H1 (cell line): ENCODE measurements around the gene CDK16. TPM values are rescaled to one million over a fixed set of nuclear protein-coding genes. Genes with fewer than 3 reads are reported as not detected.

Source experiments
- CTCF ChIA-PET: fragments of 300-600 bp; sonication (Branson Sonifier 250); formaldehyde crosslinking; loops from one replicate; lab custom pipeline; 2021; ENCODE audit not compliant: partially characterized antibody; lab: Charles Lee
- POLR2A ChIA-PET: fragments of 300-600 bp; sonication (Branson Sonifier 250); formaldehyde crosslinking; loops from one replicate; lab custom pipeline; 2021; ENCODE audit warnings: inconsistent platforms; ENCODE audit not compliant: partially characterized antibody; lab: Charles Lee
- DNase-seq, 2 experiments: peaks; one replicate each; pipeline versions ENCODE4 v3.0.0 to v3.0.0-alpha.2; 2010 to 2022; ENCODE audit warnings: low spot score in 2 of 2, low read depth in 1 of 2, mixed read lengths in 1 of 2
- FAIRE-seq: peaks from 2 replicates; lab custom pipeline; 2011; peaks lifted over from hg19 to GRCh38; lab: Jason Lieb, UNC
- H2AFZ ChIP-seq: 2 replicates; pipeline ENCODE4 v1.8.1; 2012; ENCODE audit warnings: low read length, inconsistent platforms
- H2AK5ac ChIP-seq: 2 replicates; pipeline ENCODE4 v1.6.1; 2013; ENCODE audit warnings: low read depth, low read length
- H2BK120ac ChIP-seq: replicated peaks from 2 replicates; pipeline ENCODE3; 2013; ENCODE audit warnings: low read depth, low read length, inconsistent platforms
- H2BK12ac ChIP-seq: 2 replicates; pipeline ENCODE4 v1.6.1; 2013; ENCODE audit warnings: low read depth, low read length
- H2BK15ac ChIP-seq: 2 replicates; pipeline ENCODE4 v1.6.1; 2013; ENCODE audit warnings: low read length
- H2BK20ac ChIP-seq: 2 replicates; pipeline ENCODE4 v1.6.1; 2013; ENCODE audit warnings: low read length
- H2BK5ac ChIP-seq: 2 replicates; pipeline ENCODE4 v1.6.1; 2013; ENCODE audit warnings: low read depth, low read length
- H3K14ac ChIP-seq: 2 replicates; pipeline ENCODE4 v1.6.1; 2013; ENCODE audit warnings: inconsistent platforms; ENCODE audit not compliant: insufficient read length
- H3K18ac ChIP-seq: 2 replicates; pipeline ENCODE4 v1.6.1; 2013; ENCODE audit warnings: low read length; ENCODE audit errors: extremely low read depth
- H3K23ac ChIP-seq: 2 replicates; pipeline ENCODE4 v1.6.1; 2013; ENCODE audit warnings: inconsistent platforms; ENCODE audit not compliant: insufficient read length
- H3K23me2 ChIP-seq: 2 replicates; pipeline ENCODE4 v1.6.1; 2013; ENCODE audit warnings: low read depth, low read length
- H3K27ac ChIP-seq: 2 replicates; pipeline ENCODE4 v1.6.1; 2011; ENCODE audit warnings: low read depth, low read length, inconsistent platforms
- H3K27me3 ChIP-seq, 4 experiments: replicated peaks in 1 of 4; 1 replicate in 1 of 4; 2 replicates in 3 of 4; pipeline versions ENCODE4 v1.6.1 to v1.8.1; 2011 to 2013; ENCODE audit warnings: low read length in 3 of 4, mild to moderate bottlenecking in 3 of 4, inconsistent platforms in 2 of 4, mixed read lengths in 2 of 4, moderate library complexity in 1 of 4; ENCODE audit not compliant: control insufficient read depth in 3 of 4, insufficient read depth in 3 of 4; ENCODE audit errors: extremely low read depth in 1 of 4
- H3K36me3 ChIP-seq, 4 experiments: 2 replicates each; pipeline versions ENCODE4 v1.6.1 to v1.8.1; 2011 to 2013; ENCODE audit warnings: mild to moderate bottlenecking in 4 of 4, low read length in 3 of 4, moderate library complexity in 2 of 4, control low read depth in 1 of 4, inconsistent platforms in 1 of 4; ENCODE audit not compliant: insufficient read depth in 4 of 4, control insufficient read depth in 2 of 4
- H3K4ac ChIP-seq: replicated peaks from 2 replicates; pipeline ENCODE3; 2013; ENCODE audit warnings: low read length, low read depth, mixed read lengths, inconsistent platforms; ENCODE audit not compliant: insufficient read length
- H3K4me1 ChIP-seq, 4 experiments: replicated peaks in 1 of 4; 1 replicate in 1 of 4; 2 replicates in 3 of 4; pipeline versions ENCODE4 v1.6.1 to v1.8.1; 2011 to 2013; ENCODE audit warnings: low read length in 3 of 4, inconsistent platforms in 2 of 4, mixed read lengths in 1 of 4; ENCODE audit not compliant: insufficient read depth in 4 of 4, control insufficient read depth in 3 of 4
- H3K4me2 ChIP-seq, 2 experiments: 2 replicates each; pipeline versions ENCODE4 v1.6.1 to v1.8.1; 2011 to 2013; ENCODE audit warnings: low read depth in 2 of 2, low read length in 2 of 2, control low read depth in 1 of 2, inconsistent platforms in 1 of 2, mild to moderate bottlenecking in 1 of 2; ENCODE audit not compliant: insufficient read depth in 1 of 2
- H3K4me3 ChIP-seq, 4 experiments: fragments of 200-600, 300-600 bp in 1 of 4; sonication (generic), shearing (Covaris generic), sonication (Bioruptor Twin) in 1 of 4; 2 replicates each; pipeline versions ENCODE4 v1.5.1 to v1.8.1; 2011 to 2016; ENCODE audit warnings: low read length in 4 of 4, low read depth in 3 of 4, control low read depth in 2 of 4, inconsistent platforms in 2 of 4, mild to moderate bottlenecking in 2 of 4, mixed read lengths in 1 of 4, moderate library complexity in 1 of 4; ENCODE audit not compliant: insufficient read depth in 2 of 4; ENCODE audit errors: extremely low read depth in 1 of 4
- H3K56ac ChIP-seq: replicated peaks from 2 replicates; pipeline ENCODE3; 2013; ENCODE audit warnings: low read depth, mild to moderate bottlenecking, mixed read lengths, low read length, inconsistent platforms; ENCODE audit not compliant: insufficient read length
- H3K79me1 ChIP-seq: 2 replicates; pipeline ENCODE4 v1.6.1; 2013; ENCODE audit warnings: low read depth, low read length, control low read depth
- H3K79me2 ChIP-seq, 2 experiments: 2 replicates each; pipeline versions ENCODE4 v1.6.1 to v1.8.1; 2012 to 2013; ENCODE audit warnings: low read length in 2 of 2, mild to moderate bottlenecking in 2 of 2, inconsistent platforms in 1 of 2; ENCODE audit not compliant: insufficient read depth in 2 of 2, control insufficient read depth in 1 of 2
- H3K9ac ChIP-seq, 4 experiments: replicated peaks in 1 of 4; 1 replicate in 1 of 4; 2 replicates in 3 of 4; pipeline versions ENCODE4 v1.6.1 to v1.8.1; 2011 to 2013; ENCODE audit warnings: low read depth in 3 of 4, low read length in 3 of 4, control low read depth in 2 of 4, mild to moderate bottlenecking in 2 of 4, moderate library complexity in 2 of 4, inconsistent platforms in 1 of 4; ENCODE audit errors: extremely low read depth in 1 of 4
- H3K9me3 ChIP-seq, 2 experiments: 2 replicates each; pipeline versions ENCODE4 v1.6.1 to v1.8.1; 2012 to 2013; ENCODE audit warnings: mild to moderate bottlenecking in 2 of 2, moderate library complexity in 2 of 2, control low read depth in 1 of 2, inconsistent platforms in 1 of 2, low read depth in 1 of 2, low read length in 1 of 2, mixed read lengths in 1 of 2; ENCODE audit not compliant: insufficient read depth in 2 of 2
- H4K20me1 ChIP-seq, 2 experiments: replicated peaks in 1 of 2; 2 replicates each; pipeline versions ENCODE3 to v1.8.1; 2011 to 2013; ENCODE audit warnings: inconsistent platforms in 2 of 2, low read length in 2 of 2, mild to moderate bottlenecking in 1 of 2; ENCODE audit not compliant: insufficient read depth in 2 of 2, control insufficient read depth in 1 of 2
- H4K5ac ChIP-seq: 2 replicates; pipeline ENCODE4 v1.6.1; 2013; ENCODE audit warnings: low read length, low read depth, mixed read lengths, inconsistent platforms; ENCODE audit not compliant: insufficient read length
- H4K8ac ChIP-seq: 2 replicates; pipeline ENCODE4 v1.8.0; 2013; ENCODE audit warnings: mild to moderate bottlenecking, moderate library complexity, low read length, inconsistent platforms; ENCODE audit not compliant: insufficient read depth; ENCODE audit errors: extremely low read depth
- H4K91ac ChIP-seq: replicated peaks from 2 replicates; pipeline ENCODE3; 2013; ENCODE audit warnings: low read length, mixed read lengths, inconsistent platforms; ENCODE audit not compliant: insufficient read length
- ASH2L ChIP-seq: fragments of 200-600, 300-600 bp; sonication (generic); IDR thresholded peaks from one replicate; pipeline ENCODE4 v1.7.1; 2017; ENCODE audit warnings: low read length
- BCL11A ChIP-seq, 2 experiments: IDR thresholded peaks; one replicate each; pipeline ENCODE4 v1.6.1; 2011; ENCODE audit warnings: low read depth in 2 of 2, low read length in 2 of 2, mild to moderate bottlenecking in 2 of 2
- CBX5 ChIP-seq: fragments of 300-800, 300-1000 bp; sonication (generic); IDR thresholded peaks from 2 replicates; pipeline ENCODE4 v1.7.1; 2016; ENCODE audit warnings: antibody characterized with exemption, low read length, low read depth
- CBX8 ChIP-seq: fragments of 300-800, 300-1000 bp; sonication (generic); IDR thresholded peaks from 2 replicates; pipeline ENCODE4 v1.7.1; 2016; ENCODE audit warnings: low read depth, low read length, borderline replicate concordance
- EGR1 ChIP-seq: IDR thresholded peaks from 2 replicates; pipeline ENCODE4 v1.6.1; 2011; ENCODE audit warnings: low read depth, low read length, borderline replicate concordance
- FOSL1 ChIP-seq: IDR thresholded peaks from 2 replicates; pipeline ENCODE4 v1.6.1; 2011; ENCODE audit warnings: mild to moderate bottlenecking, low read depth, low read length, moderate library complexity; ENCODE audit not compliant: insufficient read depth
- SIX5 ChIP-seq: IDR thresholded peaks from 2 replicates; pipeline ENCODE4 v1.6.1; 2011; ENCODE audit warnings: mild to moderate bottlenecking, low read depth, low read length
- SRF ChIP-seq: IDR thresholded peaks from 2 replicates; pipeline ENCODE4 v1.6.1; 2011; ENCODE audit warnings: mild to moderate bottlenecking, low read depth, low read length, moderate library complexity
- SUZ12 ChIP-seq: fragments of 200-600 bp; sonication (generic); IDR thresholded peaks from 2 replicates; pipeline ENCODE4 v1.6.1; 2012; ENCODE audit warnings: mild to moderate bottlenecking, inconsistent platforms, low read length, moderate library complexity, mixed read lengths
- ZNF274 ChIP-seq: IDR thresholded peaks from 2 replicates; pipeline ENCODE4 v1.7.0; 2012; ENCODE audit warnings: low read length, borderline replicate concordance; ENCODE audit errors: extremely low read depth
- WGBS, 2 experiments: shearing (Covaris generic) in 1 of 2; methylation state at CpG; one replicate each; pipeline versions ENCODE4 v1.1.6 to v1.1.7; 2013 to 2015; ENCODE audit warnings: low lambda C conversion rate in 2 of 2, mixed read lengths in 2 of 2, inconsistent platforms in 1 of 2, low coverage in 1 of 2, missing lambda C conversion rate in 1 of 2; ENCODE audit not compliant: insufficient replicate concordance in 2 of 2, insufficient coverage in 1 of 2, insufficient read length in 1 of 2; ENCODE audit errors: extremely low coverage in 1 of 2, missing lambda C conversion rate in 1 of 2; 5-methylcytosine and 5-hydroxymethylcytosine counted together
- polyA plus RNA-seq, 7 experiments: library from polyadenylated mRNA; depleted of rRNA in 3 of 7; stranded (reverse) in 5 of 7; unstranded in 2 of 7; fragments of >200 nt in 5 of 7; fragments of 200-250 nt in 2 of 7; gene quantifications; 1 replicate in 5 of 7; 2 replicates in 1 of 7; 4 replicates in 1 of 7; pipeline versions ENCODE4 v1.2.1 to v1.2.3, GENCODE V29; 2011 to 2013; ENCODE audit warnings: missing spikeins in 2 of 7, mixed read lengths in 2 of 7
- total RNA-seq: library from RNA; stranded (reverse); fragmentation: NEBNext Ultra II Directional; extraction: Animal tissue kit (Norgen Biotek cat#: 25700); gene quantifications from 2 replicates; pipeline ENCODE4 v1.2.1, GENCODE V29; 2021
- TF ChIP-seq, protein P1 (sequence below): IDR thresholded peaks from 2 replicates; pipeline ENCODE4 v1.6.1; 2012; ENCODE audit warnings: low read length, inconsistent platforms
- TF ChIP-seq, protein P2 (sequence below): IDR thresholded peaks from 2 replicates; pipeline ENCODE4 v1.6.1; 2011; ENCODE audit warnings: low read length, improper control_type of control experiment

The CDK16 gene
- total and polyA plus RNA-seq, 2 of the 8 experiments (the other 6 are each of a cell fraction or from before 2014, with no cell fraction given), result 124 to 204 TPM

GRCh38 chrX:47243351-47243750 is 24.9 kb downstream of the CDK16 start:
- Histone ChIP-seq H4K20me1 (peaks cover 0 to 3% of the 10 kb centered on the region in 2 experiments), H3K4me1 (no peaks in the 10 kb centered on the region), H3K4me3 (no peak overlapping the region), H3K79me2 (no peaks in the 10 kb centered on the region), H2BK12ac (no peak overlapping the region), H2BK15ac (no peak overlapping the region), H3K9ac (no peak overlapping the region), H3K23me2 (no peaks in the 10 kb centered on the region), H3K14ac (no peak overlapping the region), H2BK20ac (no peak overlapping the region), H3K4me2 (no peak overlapping the region), H2BK120ac (no peak overlapping the region), H3K79me1 (no peaks in the 10 kb centered on the region), H3K18ac (no peak overlapping the region), H3K4ac (no peak overlapping the region), H2AK5ac (no peak overlapping the region), H3K9me3 (no peaks in the 10 kb centered on the region), H3K56ac (no peak overlapping the region), H3K23ac (no peak overlapping the region), H4K5ac (no peak overlapping the region), H4K91ac (no peak overlapping the region), H2BK5ac (no peak overlapping the region), H3K27me3 (no peaks in the 10 kb centered on the region), H3K27ac (no peak overlapping the region), H3K36me3 (peaks cover 6 to 65% (median 38%) of the 10 kb centered on the region in 4 experiments; a peak in 6 of 8 replicates), H2AFZ (no peak overlapping the region), H4K8ac (no peak overlapping the region)
- DNase-seq, result no peak
- 96% methylated on average over 10 of the region's 14 CpGs; no CpG with 5 or more reads in 1 of the 2 experiments for WGBS, 2 experiments
- POLR2A ChIA-PET, result interaction anchor here (1.1 kb wide), 1 partner anchor 25 kb away, joined by 4 read pairs; the partner anchor contains the start of gene CDK16
- CTCF ChIA-PET, result no interaction called here
- FAIRE-seq, result no peak
- TF ChIP-seq SRF (no peak), CBX5 (no peak), BCL11A (IDR thresholded peaks at IDR 0.05; ENCODE audit: low read depth in 2 of 2, low read length in 2 of 2) (no peak), ASH2L (no peak), CBX8 (no peak), SIX5 (no peak), EGR1 (no peak), FOSL1 (no peak), ZNF274 (no peak), SUZ12 (no peak)
- TF ChIP-seq, protein P1, sequence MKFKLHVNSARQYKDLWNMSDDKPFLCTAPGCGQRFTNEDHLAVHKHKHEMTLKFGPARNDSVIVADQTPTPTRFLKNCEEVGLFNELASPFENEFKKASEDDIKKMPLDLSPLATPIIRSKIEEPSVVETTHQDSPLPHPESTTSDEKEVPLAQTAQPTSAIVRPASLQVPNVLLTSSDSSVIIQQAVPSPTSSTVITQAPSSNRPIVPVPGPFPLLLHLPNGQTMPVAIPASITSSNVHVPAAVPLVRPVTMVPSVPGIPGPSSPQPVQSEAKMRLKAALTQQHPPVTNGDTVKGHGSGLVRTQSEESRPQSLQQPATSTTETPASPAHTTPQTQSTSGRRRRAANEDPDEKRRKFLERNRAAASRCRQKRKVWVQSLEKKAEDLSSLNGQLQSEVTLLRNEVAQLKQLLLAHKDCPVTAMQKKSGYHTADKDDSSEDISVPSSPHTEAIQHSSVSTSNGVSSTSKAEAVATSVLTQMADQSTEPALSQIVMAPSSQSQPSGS, result no peak
- TF ChIP-seq, protein P2, sequence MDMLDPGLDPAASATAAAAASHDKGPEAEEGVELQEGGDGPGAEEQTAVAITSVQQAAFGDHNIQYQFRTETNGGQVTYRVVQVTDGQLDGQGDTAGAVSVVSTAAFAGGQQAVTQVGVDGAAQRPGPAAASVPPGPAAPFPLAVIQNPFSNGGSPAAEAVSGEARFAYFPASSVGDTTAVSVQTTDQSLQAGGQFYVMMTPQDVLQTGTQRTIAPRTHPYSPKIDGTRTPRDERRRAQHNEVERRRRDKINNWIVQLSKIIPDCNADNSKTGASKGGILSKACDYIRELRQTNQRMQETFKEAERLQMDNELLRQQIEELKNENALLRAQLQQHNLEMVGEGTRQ, result no peak
